Skeletal muscle tissue (tissue), 4 donors: Measurements from ENCODE around the gene STIM1. TPM values are rescaled to one million over a fixed set of nuclear protein-coding genes. Genes with fewer than 3 reads are reported as not detected.
A peak's percentile ranks its signal among the peaks of the same experiment; 100 is the strongest.

Source experiments
- H3K27ac ChIP-seq: one replicate; pipeline ENCODE4 v1.7.0; 2013; ENCODE audit warnings: mild to moderate bottlenecking, low read depth, low read length, inconsistent platforms
- H3K27me3 ChIP-seq, 3 donors: one replicate each; pipeline ENCODE4 v1.7.0; 2013; ENCODE audit warnings: low read length in 3 of 3; ENCODE audit not compliant: control insufficient read depth in 3 of 3, insufficient read depth in 3 of 3
- H3K36me3 ChIP-seq, 3 donors: one replicate each; pipeline ENCODE4 v1.7.0; 2013; ENCODE audit warnings: low read length in 3 of 3; ENCODE audit not compliant: control insufficient read depth in 3 of 3, insufficient read depth in 3 of 3
- H3K4me1 ChIP-seq, 3 donors: one replicate each; pipeline ENCODE4 v1.7.0; 2013; ENCODE audit warnings: low read length in 3 of 3, mild to moderate bottlenecking in 3 of 3; ENCODE audit not compliant: control insufficient read depth in 3 of 3, insufficient read depth in 3 of 3
- H3K4me3 ChIP-seq, 3 donors: one replicate each; pipeline ENCODE4 v1.7.0; 2013; ENCODE audit warnings: low read length in 3 of 3
- H3K9ac ChIP-seq, 3 donors: one replicate each; pipeline ENCODE4 v1.7.0; 2013; ENCODE audit warnings: low read length in 3 of 3, mild to moderate bottlenecking in 3 of 3, moderate library complexity in 2 of 3, low read depth in 1 of 3
- H3K9me3 ChIP-seq, 3 donors: one replicate each; pipeline ENCODE4 v1.7.0; 2013; ENCODE audit warnings: low read length in 3 of 3; ENCODE audit not compliant: control insufficient read depth in 3 of 3
- total RNA-seq: library from RNA; depleted of rRNA; stranded (reverse); fragments of >200 nt; gene quantifications from one replicate; pipeline ENCODE4 v1.2.3, GENCODE V29; 2014
- donor health status: Osteomylitis.

The STIM1 gene
- total RNA-seq, 1 donor from 2014 or later = 54.8 TPM

- Histone ChIP-seq H3K27ac (no peak overlapping the region), H3K4me3 (no peak overlapping the region), H3K9ac (no peak overlapping the region), H3K9me3 (no peaks in the 10 kb centered on the region), H3K36me3 (no peaks in the 10 kb centered on the region), H3K27me3 (no peaks in the 10 kb centered on the region), H3K4me1 (peaks cover 10 to 25% (median 20%) of the 10 kb centered on the region in 3 donors)
Observed at GRCh38 chr11:3922056-3922455, 66.6 kb downstream of the STIM1 start.

- Histone ChIP-seq H3K27ac (no peak overlapping the region), H3K36me3 (no peaks in the 10 kb centered on the region)
Observed at GRCh38 chr11:3925513-3925912, 70.0 kb downstream of the STIM1 start.

DNA sequence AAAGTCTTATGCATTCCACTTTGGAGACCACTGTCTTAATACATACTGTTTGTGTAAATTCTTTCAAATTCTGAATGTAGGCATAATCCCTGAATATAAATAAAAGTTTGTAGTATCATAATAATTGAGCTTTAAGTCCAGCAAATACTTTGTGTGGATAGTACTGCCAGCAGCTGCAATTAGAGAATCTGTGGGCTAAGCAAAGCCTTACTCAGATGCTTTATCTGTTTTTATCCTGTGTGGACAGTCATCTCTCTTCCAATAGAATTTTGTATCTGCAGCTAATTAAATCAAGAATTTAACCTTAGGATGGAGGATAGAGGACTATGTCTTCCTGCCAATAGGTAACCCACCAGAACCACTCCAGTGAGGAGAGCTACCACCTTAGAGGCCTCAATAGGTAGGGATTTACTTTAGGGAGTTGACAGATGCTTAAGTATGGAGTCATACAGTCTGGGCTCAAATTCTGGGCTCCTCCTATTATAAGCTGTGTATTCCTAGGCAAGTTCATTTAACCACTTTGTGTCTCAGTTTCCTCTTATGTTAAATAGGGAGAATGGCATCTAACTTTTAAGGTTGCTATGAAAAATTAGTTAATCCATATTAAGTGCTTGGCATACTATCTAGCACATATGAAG, 71.1 kb downstream of the STIM1 start:
- peak overlapping the region; percentile 19 for H3K27ac ChIP-seq

More at GRCh38 chr11:3925513-3925912, 70.0 kb downstream of the STIM1 start:
- H3K9me3 ChIP-seq = no peaks in the 10 kb centered on the region
- no peak overlapping the region for H3K9ac ChIP-seq
- H3K4me1 ChIP-seq = peaks cover 24 to 35% (median 32%) of the 10 kb centered on the region in 3 donors
- H3K4me3 ChIP-seq = no peak overlapping the region
- no peaks in the 10 kb centered on the region for H3K27me3 ChIP-seq

DNA sequence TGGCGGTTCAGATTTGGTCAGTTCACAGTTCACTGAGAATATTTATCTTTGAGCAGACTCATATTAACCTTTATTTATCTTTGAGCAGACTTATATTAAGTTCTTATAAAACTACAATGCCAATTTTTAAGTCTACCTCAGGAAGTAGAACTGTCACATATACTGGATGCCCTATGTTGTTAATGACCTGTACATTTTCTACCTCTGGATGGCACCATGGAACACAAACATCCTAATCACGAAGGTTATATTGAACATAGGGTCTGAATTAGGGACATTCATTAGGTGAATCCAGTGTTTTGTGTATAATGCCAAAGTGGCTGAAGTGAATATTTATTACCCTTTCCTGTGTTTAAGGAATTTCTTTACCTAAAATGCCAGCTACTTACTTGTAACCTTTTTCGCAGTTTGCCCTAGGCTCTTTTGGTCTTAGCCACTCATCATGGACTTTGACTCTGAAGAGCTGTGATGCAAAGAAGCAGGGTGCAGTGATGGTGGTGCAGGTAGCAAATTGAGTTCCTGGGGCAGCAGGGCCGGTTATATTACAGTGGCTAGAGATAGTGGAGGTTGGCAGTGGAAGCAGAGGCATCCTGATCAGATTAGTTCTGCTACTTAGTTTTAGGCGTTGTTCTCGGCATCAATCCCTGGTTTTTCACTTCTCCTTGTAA, 71.8 kb downstream of the STIM1 start:
- H3K4me1 ChIP-seq = peaks cover 34 to 51% (median 49%) of the 10 kb centered on the region in 3 donors

More for the DNA sequence above, 71.1 kb downstream of the STIM1 start:
- Histone ChIP-seq H3K9me3 (no peaks in the 10 kb centered on the region), H3K9ac (no peak overlapping the region), H3K27me3 (no peaks in the 10 kb centered on the region), H3K4me3 (no peak overlapping the region), H3K36me3 (no peaks in the 10 kb centered on the region), H3K4me1 (peaks cover 32 to 45% (median 43%) of the 10 kb centered on the region in 3 donors)

DNA sequence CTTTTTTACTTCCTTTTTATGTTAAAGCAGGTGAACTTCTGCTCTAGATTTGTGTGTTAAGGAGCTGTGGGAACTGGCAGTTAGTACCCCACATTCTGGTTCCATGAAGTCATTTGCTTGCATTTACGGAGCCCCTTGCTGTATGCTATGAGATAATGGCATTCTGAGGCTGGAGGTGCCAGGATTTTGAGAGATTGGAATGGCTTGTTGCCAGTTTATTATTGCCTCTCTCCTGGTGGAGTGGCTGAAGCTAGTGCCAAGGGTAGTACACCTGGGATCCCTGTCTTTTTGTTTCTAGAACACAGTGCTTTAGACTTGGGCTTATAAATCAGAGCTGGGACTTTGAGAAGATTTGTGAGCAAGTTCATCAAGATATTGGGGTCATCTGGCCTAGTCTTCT, 73.8 kb downstream of the STIM1 start:
- Histone ChIP-seq H3K9ac (peak overlapping the region; percentile 37 to 74 (median 63)), H3K36me3 (no peaks in the 10 kb centered on the region), H3K4me1 (peaks cover 40 to 65% (median 56%) of the 10 kb centered on the region in 3 donors), H3K27me3 (no peaks in the 10 kb centered on the region), H3K4me3 (peak overlapping the region; percentile 10 to 36 (median 33)), H3K27ac (peak overlapping the region; percentile 82), H3K9me3 (no peaks in the 10 kb centered on the region)

More for the DNA sequence above, 71.8 kb downstream of the STIM1 start:
- Histone ChIP-seq H3K36me3 (no peaks in the 10 kb centered on the region), H3K27me3 (no peaks in the 10 kb centered on the region), H3K4me3 (no peak overlapping the region), H3K27ac (peak overlapping the region; percentile 19), H3K9me3 (no peaks in the 10 kb centered on the region), H3K9ac (no peak overlapping the region)

DNA sequence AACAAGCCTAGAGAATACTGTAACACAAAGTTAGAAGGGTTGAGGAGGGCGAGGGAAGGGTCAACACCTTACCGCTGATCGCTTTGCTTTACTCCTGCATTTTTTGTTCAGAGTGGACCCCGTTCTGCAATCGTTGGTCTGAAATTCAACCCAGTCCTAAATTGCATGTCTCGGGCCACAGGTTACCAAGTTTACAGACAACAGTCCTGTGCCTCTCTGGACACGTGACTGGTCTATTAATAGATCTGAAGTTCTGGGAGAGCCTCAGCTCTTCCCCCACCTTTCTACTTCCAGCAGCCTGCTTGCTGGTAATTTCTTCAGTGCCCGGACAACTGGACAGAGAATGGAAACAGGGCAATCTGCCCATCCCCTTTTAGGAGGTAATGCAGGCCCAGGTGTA, 74.2 kb downstream of the STIM1 start:
- peaks cover 44 to 69% (median 60%) of the 10 kb centered on the region in 3 donors for H3K4me1 ChIP-seq
- H3K9me3 ChIP-seq = no peaks in the 10 kb centered on the region
- H3K4me3 ChIP-seq = peak overlapping the region; percentile 10 to 36 (median 33)
- peak overlapping the region; percentile 37 to 74 (median 63) for H3K9ac ChIP-seq
- peak overlapping the region; percentile 82 for H3K27ac ChIP-seq
- H3K36me3 ChIP-seq = no peaks in the 10 kb centered on the region
- no peaks in the 10 kb centered on the region for H3K27me3 ChIP-seq

- no peak overlapping the region for H3K27ac ChIP-seq
- H3K27me3 ChIP-seq = no peaks in the 10 kb centered on the region
- no peak overlapping the region for H3K4me3 ChIP-seq
- no peak overlapping the region for H3K9ac ChIP-seq
- no peaks in the 10 kb centered on the region for H3K36me3 ChIP-seq
- H3K9me3 ChIP-seq = no peaks in the 10 kb centered on the region
- peaks cover 58 to 82% (median 75%) of the 10 kb centered on the region in 3 donors for H3K4me1 ChIP-seq
Observed at GRCh38 chr11:3932698-3933097, 77.2 kb downstream of the STIM1 start.

DNA sequence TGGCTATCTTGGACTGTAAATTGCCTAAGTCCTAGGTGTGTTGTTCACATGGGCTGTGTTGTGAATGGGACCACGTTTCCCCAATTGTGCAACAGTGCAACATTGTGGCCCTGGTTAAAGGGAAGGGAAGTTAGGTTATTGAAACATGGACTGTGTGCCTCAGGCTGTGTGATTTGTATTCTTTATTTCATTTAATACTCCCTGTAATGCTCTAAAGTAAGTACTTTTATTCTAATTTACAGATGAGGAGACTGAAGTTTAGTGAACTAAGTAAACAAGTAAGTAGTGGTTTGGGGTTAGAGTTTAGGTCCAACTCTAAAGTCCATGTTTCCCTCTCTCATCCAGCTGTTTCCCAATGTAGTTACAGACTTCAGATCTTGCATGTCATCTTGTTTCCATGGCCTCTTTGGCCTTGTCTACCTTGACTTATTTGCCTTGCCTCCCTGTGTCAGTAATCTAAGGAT, 77.7 kb downstream of the STIM1 start:
- Histone ChIP-seq H3K27ac (no peak overlapping the region), H3K9me3 (no peaks in the 10 kb centered on the region), H3K4me1 (peaks cover 55 to 78% (median 74%) of the 10 kb centered on the region in 3 donors), H3K36me3 (no peaks in the 10 kb centered on the region), H3K4me3 (no peak overlapping the region), H3K9ac (no peak overlapping the region), H3K27me3 (no peaks in the 10 kb centered on the region)

GRCh38 chr11:3934658-3935057, 79.2 kb downstream of the STIM1 start:
- no peaks in the 10 kb centered on the region for H3K9me3 ChIP-seq
- peaks cover 50 to 72% (median 71%) of the 10 kb centered on the region in 3 donors for H3K4me1 ChIP-seq
- no peaks in the 10 kb centered on the region for H3K27me3 ChIP-seq
- peak overlapping the region; percentile 5 for H3K27ac ChIP-seq
- H3K36me3 ChIP-seq = no peaks in the 10 kb centered on the region
- no peak overlapping the region for H3K4me3 ChIP-seq
- no peak overlapping the region for H3K9ac ChIP-seq

DNA sequence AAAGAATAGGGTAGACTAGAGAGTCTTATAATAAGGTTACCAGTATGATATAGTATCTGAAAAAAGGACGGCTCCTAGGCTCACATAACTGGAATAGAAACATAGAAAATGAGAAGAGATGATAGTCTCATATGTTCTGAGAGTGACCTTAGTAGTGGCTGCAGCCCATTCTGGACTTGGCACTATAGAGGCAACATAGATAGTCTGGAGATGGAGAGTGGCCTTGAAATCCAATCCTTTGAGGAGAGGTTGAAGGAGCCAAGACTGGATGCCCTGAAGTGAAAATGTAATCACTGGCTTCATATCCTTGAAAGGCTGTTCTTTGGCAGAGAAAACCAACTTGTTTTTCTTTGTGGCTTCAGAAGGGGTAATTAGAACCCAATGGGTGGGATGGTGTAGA, 81.1 kb downstream of the STIM1 start:
- Histone ChIP-seq H3K9ac (no peak overlapping the region), H3K4me3 (peak overlapping the region in 2 of 3 donors; percentile 32 to 44), H3K4me1 (peaks cover 44 to 68% (median 60%) of the 10 kb centered on the region in 3 donors), H3K36me3 (no peaks in the 10 kb centered on the region), H3K27ac (no peak overlapping the region), H3K9me3 (no peaks in the 10 kb centered on the region), H3K27me3 (no peaks in the 10 kb centered on the region)
